ENCODE measurements around the gene CLIP1. TPM values are rescaled to one million over a fixed set of nuclear protein-coding genes. Genes with fewer than 3 reads are reported as not detected.

Gene CLIP1
- total RNA-seq, 1 donor: 103 TPM

DNA sequence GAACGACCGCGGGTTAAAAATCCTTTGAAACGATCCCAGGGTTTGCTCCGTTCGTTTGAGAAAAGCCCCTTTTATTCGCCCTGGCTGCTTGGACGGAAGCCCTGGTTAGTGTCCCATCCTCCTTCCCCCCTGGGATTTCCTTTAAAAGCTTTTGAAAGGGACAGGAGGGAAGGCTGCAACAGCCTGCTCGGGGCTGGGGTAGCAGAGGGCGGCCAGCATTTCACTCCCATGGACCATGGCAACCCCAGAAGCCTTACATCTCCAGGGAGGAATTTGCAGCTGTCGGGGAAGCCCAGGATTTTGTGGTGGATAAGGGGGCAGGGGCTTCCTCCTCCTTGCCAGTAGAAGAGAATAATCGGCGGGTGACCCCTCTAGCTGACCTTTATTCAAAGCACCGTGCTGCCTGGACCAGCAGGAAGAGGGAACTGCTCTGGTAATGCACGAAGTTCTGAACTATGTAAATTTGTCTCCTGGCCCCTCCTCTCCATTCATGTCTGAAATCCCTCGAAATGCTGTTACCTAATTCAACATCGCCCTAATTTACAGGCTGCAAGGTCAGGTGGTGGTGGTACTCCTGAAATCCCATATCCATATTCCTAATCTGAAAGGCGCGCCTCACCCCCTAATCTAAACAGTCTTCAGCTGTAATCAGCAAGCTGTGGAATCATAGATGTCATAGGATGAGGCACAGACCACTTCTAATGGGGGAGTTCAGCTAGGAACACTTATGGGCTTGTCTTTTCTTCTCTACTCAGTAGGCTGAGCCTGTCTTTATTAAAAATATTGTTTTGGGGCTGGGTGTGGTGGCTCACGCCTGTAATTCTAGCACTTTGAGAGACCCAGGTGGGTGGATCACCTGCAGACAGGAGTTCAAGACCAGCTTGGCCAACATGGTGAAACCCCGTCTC is 1.0 kb upstream of the CLIP1 start:
- no peaks in the 10 kb centered on the region for H3K27me3 ChIP-seq (ENCODE audit: insufficient read depth, low read length)
- no peaks in the 10 kb centered on the region for H3K9me3 ChIP-seq (ENCODE audit: low read depth, low read length)
- DNase-seq (ENCODE audit: insufficient read length, low spot score, missing footprints): peak; percentile 62
- H3K4me2 ChIP-seq (ENCODE audit: insufficient read depth, low read length): peak overlapping the region; percentile 90
- peaks cover 6% of the 10 kb centered on the region for H4K20me1 ChIP-seq (ENCODE audit: insufficient read depth, low read length)
- peaks cover 34% of the 10 kb centered on the region for H3K79me2 ChIP-seq (ENCODE audit: insufficient read depth, low read length)
- TF ChIP-seq, protein P1, sequence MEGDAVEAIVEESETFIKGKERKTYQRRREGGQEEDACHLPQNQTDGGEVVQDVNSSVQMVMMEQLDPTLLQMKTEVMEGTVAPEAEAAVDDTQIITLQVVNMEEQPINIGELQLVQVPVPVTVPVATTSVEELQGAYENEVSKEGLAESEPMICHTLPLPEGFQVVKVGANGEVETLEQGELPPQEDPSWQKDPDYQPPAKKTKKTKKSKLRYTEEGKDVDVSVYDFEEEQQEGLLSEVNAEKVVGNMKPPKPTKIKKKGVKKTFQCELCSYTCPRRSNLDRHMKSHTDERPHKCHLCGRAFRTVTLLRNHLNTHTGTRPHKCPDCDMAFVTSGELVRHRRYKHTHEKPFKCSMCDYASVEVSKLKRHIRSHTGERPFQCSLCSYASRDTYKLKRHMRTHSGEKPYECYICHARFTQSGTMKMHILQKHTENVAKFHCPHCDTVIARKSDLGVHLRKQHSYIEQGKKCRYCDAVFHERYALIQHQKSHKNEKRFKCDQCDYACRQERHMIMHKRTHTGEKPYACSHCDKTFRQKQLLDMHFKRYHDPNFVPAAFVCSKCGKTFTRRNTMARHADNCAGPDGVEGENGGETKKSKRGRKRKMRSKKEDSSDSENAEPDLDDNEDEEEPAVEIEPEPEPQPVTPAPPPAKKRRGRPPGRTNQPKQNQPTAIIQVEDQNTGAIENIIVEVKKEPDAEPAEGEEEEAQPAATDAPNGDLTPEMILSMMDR (IDR thresholded peaks at IDR 0.05; ENCODE audit: extremely low read depth, low read depth, low read length): no peak
- peak overlapping the region; percentile 72 for H3K27ac ChIP-seq (ENCODE audit: low read depth, low read length)
- H2AFZ ChIP-seq (ENCODE audit: low read length): peak overlapping the region; percentile 81
- no peaks in the 10 kb centered on the region for H3K36me3 ChIP-seq (ENCODE audit: insufficient read depth, low read length)
- H3K4me1 ChIP-seq (ENCODE audit: insufficient read depth, low read length): peaks cover 23% of the 10 kb centered on the region
- peak overlapping the region; percentile 98 for H3K4me3 ChIP-seq (ENCODE audit: insufficient read depth, low read length)

DNA sequence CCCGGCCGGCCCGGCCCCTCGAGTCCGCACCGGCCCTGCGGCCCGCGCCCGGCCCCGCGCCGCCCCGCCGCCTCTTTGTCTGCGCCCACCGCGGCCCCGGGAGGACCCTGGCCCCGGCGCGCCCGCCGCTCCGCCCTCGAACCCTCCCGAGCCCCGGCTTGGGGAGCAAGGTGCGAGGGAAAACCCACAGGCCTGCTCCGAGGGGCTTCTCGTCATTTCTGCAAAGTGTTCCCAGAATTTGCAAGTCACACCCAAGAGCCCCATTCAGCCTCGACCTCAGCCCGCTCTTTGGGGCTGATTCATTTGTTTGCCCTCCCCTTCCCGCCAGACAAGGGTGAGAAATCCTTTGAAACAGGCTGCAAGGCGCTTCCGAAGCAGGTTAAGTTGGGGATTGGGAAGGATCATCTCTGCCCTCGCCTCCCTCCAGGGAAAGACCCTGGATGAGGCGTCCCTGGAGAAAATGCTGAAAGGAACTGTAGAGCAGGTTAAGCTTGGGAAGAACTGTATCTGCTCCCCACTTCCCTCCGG is 325 bp upstream of the CLIP1 start:
- peak overlapping the region; percentile 81 for H2AFZ ChIP-seq (ENCODE audit: low read length)
- H3K27ac ChIP-seq (ENCODE audit: low read depth, low read length): peak overlapping the region; percentile 72
- peaks cover 13% of the 10 kb centered on the region for H4K20me1 ChIP-seq (ENCODE audit: insufficient read depth, low read length)
- H3K4me2 ChIP-seq (ENCODE audit: insufficient read depth, low read length): peak overlapping the region; percentile 90
- TF ChIP-seq, protein P1 (IDR thresholded peaks at IDR 0.05; ENCODE audit: extremely low read depth, low read depth, low read length): no peak
- H3K36me3 ChIP-seq (ENCODE audit: insufficient read depth, low read length): no peaks in the 10 kb centered on the region
- peaks cover 41% of the 10 kb centered on the region for H3K79me2 ChIP-seq (ENCODE audit: insufficient read depth, low read length)
- H3K4me3 ChIP-seq (ENCODE audit: insufficient read depth, low read length): peak overlapping the region; percentile 98
- H3K4me1 ChIP-seq (ENCODE audit: insufficient read depth, low read length): peaks cover 23% of the 10 kb centered on the region
- no peaks in the 10 kb centered on the region for H3K9me3 ChIP-seq (ENCODE audit: low read depth, low read length)
- H3K27me3 ChIP-seq (ENCODE audit: insufficient read depth, low read length): no peaks in the 10 kb centered on the region
- peak; percentile 91 for DNase-seq (ENCODE audit: insufficient read length, low spot score, missing footprints)

DNA sequence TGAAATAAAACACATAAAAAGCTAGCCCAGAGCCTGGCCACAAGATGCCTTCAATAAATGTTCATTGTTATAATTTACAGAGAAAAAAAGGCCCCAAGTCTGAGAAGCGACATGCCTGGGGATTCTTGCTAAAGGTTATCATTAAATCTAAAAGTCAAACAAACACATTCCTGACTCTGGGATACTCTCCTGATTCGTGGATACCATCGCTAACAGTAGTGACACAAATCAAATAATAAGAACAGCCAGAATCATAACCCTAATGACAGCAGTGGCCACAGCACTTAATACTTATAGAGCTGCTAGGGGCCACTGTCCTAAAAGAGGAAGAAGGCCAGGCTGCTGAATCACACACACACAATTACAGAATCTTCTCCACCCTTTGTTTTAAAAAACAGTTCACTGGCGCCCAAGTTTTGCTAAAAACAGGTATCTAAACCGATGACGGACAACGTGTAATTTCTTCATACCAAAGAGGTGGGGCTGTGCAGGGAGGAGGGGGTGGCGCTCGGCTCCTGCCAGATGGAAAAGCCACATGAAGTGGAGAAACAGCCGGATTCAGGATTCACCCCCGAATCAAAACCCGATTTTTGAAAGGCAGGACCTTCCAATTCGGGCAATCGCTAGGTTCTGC is 1.2 kb downstream of the CLIP1 start:
- Histone ChIP-seq H3K4me2 (ENCODE audit: insufficient read depth, low read length) (peak overlapping the region; percentile 92), H3K27me3 (ENCODE audit: insufficient read depth, low read length) (no peaks in the 10 kb centered on the region), H3K4me1 (ENCODE audit: insufficient read depth, low read length) (peaks cover 23% of the 10 kb centered on the region), H2AFZ (ENCODE audit: low read length) (peak overlapping the region; percentile 89), H3K27ac (ENCODE audit: low read depth, low read length) (peak overlapping the region; percentile 95), H3K79me2 (ENCODE audit: insufficient read depth, low read length) (peaks cover 55% of the 10 kb centered on the region), H3K9me3 (ENCODE audit: low read depth, low read length) (no peaks in the 10 kb centered on the region), H4K20me1 (ENCODE audit: insufficient read depth, low read length) (peaks cover 14% of the 10 kb centered on the region), H3K36me3 (ENCODE audit: insufficient read depth, low read length) (no peaks in the 10 kb centered on the region), H3K4me3 (ENCODE audit: insufficient read depth, low read length) (peak overlapping the region; percentile 98)
- TF ChIP-seq, protein P1 (IDR thresholded peaks at IDR 0.05; ENCODE audit: extremely low read depth, low read depth, low read length): no peak
- peak; percentile 70 for DNase-seq (ENCODE audit: insufficient read length, low spot score, missing footprints)

Measured in osteoblast (primary cell).